A673 (cell line): Measurements from ENCODE around the gene ZMIZ2. TPM values are rescaled to one million over a fixed set of nuclear protein-coding genes. Genes with fewer than 3 reads are reported as not detected.

Experiments
- BruUV-seq: library from RNA; stranded (reverse); fragments of 400-500 nt; replicated peaks from 2 replicates; lab custom pipeline; 2021; lab: Mats Ljungman, UMichigan
- CTCF ChIA-PET: fragments of 300-600 bp; sonication (Branson Sonifier 250); formaldehyde crosslinking; loops from one replicate; lab custom pipeline; 2022; ENCODE audit warnings: antibody characterized with exemption; lab: Charles Lee
- POLR2A ChIA-PET: fragments of 300-600 bp; sonication (Branson Sonifier 250); formaldehyde crosslinking; loops from one replicate; lab custom pipeline; 2022; ENCODE audit warnings: antibody characterized with exemption; ENCODE audit not compliant: low non-redundant PET; lab: Charles Lee
- DNase-seq: peaks from one replicate; pipeline ENCODE4 v3.0.0-alpha.2; 2015; ENCODE audit warnings: low spot score
- H3K27ac ChIP-seq: fragments of 200-600 bp; sonication (generic); 2 replicates; pipeline ENCODE4 v1.5.1; 2016; ENCODE audit warnings: mixed run types, low read depth, mild to moderate bottlenecking, mixed read lengths, antibody characterized with exemption, low read length; ENCODE audit not compliant: poor library complexity, severe bottlenecking
- H3K27me3 ChIP-seq: fragments of 200-600 bp; sonication (generic); replicated peaks from 2 replicates; pipeline ENCODE4 v1.6.1; 2017; ENCODE audit warnings: mixed run types, low read depth, mild to moderate bottlenecking, mixed read lengths, antibody characterized with exemption, low read length; ENCODE audit not compliant: insufficient read depth, poor library complexity
- H3K36me3 ChIP-seq: fragments of 200-600 bp; sonication (generic); 2 replicates; pipeline ENCODE4 v1.6.1; 2016; ENCODE audit warnings: mixed run types, mild to moderate bottlenecking, mixed read lengths, antibody characterized with exemption, low read length; ENCODE audit not compliant: insufficient read depth, poor library complexity, severe bottlenecking
- H3K4me1 ChIP-seq: fragments of 200-600 bp; sonication (generic); 2 replicates; pipeline ENCODE4 v1.6.1; 2017; ENCODE audit warnings: mixed run types, mild to moderate bottlenecking, mixed read lengths, antibody characterized with exemption, low read length; ENCODE audit not compliant: insufficient read depth, poor library complexity, severe bottlenecking
- H3K4me3 ChIP-seq: fragments of 200-600 bp; sonication (generic); 2 replicates; pipeline ENCODE4 v1.5.1; 2016; ENCODE audit warnings: low read depth, mixed run types, mild to moderate bottlenecking, mixed read lengths, low read length; ENCODE audit not compliant: poor library complexity, severe bottlenecking
- H3K9me3 ChIP-seq: fragments of 200-600 bp; sonication (generic); 2 replicates; pipeline ENCODE4 v1.6.1; 2016; ENCODE audit warnings: mixed run types, low read depth, mild to moderate bottlenecking, mixed read lengths, antibody characterized with exemption, low read length; ENCODE audit not compliant: poor library complexity, severe bottlenecking
- EZH2 ChIP-seq: fragments of 200-600 bp; sonication (generic); IDR thresholded peaks from 2 replicates; pipeline ENCODE4 v1.6.1; 2017; ENCODE audit warnings: borderline replicate concordance, low read depth, mild to moderate bottlenecking, mixed read lengths, antibody characterized with exemption, low read length; ENCODE audit not compliant: poor library complexity, severe bottlenecking
- intact Hi-C: fragments of 100-400 bp; cut with micrococcal nuclease; formaldehyde crosslinking; loops from one replicate; pipeline ENCODE4 v1.10.0; 2022; ENCODE audit not compliant: unreplicated experiment
- total RNA-seq: library from RNA; stranded (reverse); gene quantifications from 2 replicates; pipeline ENCODE4 v1.2.3, GENCODE V29; 2021
- TF ChIP-seq, protein P1 (sequence below): fragments of 300-800, 200-600 bp; sonication (generic); conservative IDR thresholded peaks from 2 replicates; pipeline ENCODE4 v1.5.1; 2017; ENCODE audit warnings: low read depth, mild to moderate bottlenecking, antibody characterized with exemption, low read length, moderate library complexity, mixed read lengths

ZMIZ2 gene
- total RNA-seq, 1 experiment from 2014 or later = 114 TPM

DNA sequence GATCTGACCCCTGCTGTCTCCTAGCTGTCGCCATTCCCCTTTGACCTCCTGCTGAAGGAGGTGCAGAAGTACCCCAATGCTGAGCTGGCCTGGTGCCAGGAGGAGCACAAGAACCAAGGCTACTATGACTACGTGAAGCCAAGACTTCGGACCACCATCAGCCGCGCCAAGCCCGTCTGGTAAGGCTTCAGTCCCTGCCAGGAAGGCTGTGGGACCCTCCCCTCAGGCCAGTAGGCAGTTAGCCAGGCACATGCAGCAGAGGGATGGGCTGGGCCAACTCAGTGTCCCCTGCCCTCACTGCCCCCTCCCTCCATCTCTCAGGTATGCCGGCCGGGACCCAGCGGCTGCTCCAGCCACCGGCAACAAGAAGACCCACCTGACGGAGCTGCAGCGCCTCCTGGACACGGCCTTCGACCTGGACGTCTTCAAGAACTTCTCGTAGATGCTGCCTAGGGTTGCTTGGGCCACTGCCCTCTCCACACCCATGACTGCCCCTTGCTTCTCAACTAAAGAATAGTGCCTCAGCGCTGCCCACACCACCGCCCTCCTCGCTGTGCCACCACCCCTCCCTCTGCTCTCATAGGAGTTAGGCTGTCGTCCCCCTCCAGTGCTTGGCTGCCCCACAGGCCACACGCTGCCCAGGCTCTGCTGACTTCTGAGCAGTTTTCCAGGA is 41.0 kb upstream of the ZMIZ2 start:
- no peak overlapping the region for H3K4me3 ChIP-seq
- no peaks in the 10 kb centered on the region for H3K27me3 ChIP-seq
- DNase-seq = no peak
- no peaks in the 10 kb centered on the region for H3K9me3 ChIP-seq
- intact Hi-C loops = no loop called here
- ChIA-PET POLR2A (no interaction called here), CTCF (no interaction called here)
- TF ChIP-seq, protein P1, sequence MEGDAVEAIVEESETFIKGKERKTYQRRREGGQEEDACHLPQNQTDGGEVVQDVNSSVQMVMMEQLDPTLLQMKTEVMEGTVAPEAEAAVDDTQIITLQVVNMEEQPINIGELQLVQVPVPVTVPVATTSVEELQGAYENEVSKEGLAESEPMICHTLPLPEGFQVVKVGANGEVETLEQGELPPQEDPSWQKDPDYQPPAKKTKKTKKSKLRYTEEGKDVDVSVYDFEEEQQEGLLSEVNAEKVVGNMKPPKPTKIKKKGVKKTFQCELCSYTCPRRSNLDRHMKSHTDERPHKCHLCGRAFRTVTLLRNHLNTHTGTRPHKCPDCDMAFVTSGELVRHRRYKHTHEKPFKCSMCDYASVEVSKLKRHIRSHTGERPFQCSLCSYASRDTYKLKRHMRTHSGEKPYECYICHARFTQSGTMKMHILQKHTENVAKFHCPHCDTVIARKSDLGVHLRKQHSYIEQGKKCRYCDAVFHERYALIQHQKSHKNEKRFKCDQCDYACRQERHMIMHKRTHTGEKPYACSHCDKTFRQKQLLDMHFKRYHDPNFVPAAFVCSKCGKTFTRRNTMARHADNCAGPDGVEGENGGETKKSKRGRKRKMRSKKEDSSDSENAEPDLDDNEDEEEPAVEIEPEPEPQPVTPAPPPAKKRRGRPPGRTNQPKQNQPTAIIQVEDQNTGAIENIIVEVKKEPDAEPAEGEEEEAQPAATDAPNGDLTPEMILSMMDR = no peak
- TF ChIP-seq EZH2 = no peak
- no peak overlapping the region for H3K27ac ChIP-seq
- BruUV-seq = no TSS peak
- peaks cover 25% of the 10 kb centered on the region for H3K36me3 ChIP-seq
- no peaks in the 10 kb centered on the region for H3K4me1 ChIP-seq

DNA sequence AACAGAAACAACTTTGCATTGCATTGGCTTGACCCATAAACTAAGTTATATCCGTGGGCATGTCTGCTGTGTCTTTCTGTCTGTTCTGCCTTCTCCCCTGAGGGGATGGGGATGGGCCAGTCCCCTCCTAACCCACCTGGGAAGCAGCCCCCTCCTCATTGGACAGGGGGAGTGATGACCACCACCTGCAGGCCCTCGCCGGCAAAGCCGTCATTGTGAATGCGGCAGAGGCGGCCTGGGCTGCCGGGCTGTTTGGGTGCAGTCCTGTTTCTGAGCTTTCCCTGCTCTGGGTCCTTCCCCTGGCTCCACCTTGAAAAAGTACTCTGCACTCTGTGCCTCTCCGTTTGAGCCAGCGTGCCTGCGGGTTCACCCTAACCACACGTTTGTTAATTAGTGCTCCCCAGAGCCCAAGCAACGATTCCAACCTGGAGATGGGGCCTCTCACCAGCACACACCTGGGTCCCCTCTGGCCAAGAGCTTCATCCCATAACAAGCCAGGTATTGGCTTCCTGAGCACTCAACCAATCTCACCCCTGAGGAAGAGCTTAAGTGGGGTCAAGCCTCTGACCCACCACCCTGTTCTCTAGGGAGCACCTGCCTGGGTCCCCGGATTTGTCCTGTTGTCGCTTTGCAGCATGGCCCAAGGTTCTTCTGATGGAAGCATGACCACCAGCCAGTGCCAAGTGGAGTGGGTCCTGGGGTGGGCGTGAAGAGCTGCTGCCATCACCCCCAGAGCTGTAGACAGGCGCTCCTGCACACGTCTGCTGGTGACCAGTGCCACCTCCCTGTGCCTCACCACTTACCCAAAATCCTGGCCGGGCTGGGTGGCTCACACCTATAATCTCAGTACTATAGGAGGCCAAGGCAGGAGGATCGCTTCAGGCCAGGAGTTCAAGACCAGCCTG is 39.4 kb upstream of the ZMIZ2 start:
- no peak for TF ChIP-seq EZH2
- ChIA-PET CTCF (no interaction called here), POLR2A (no interaction called here)

DNA sequence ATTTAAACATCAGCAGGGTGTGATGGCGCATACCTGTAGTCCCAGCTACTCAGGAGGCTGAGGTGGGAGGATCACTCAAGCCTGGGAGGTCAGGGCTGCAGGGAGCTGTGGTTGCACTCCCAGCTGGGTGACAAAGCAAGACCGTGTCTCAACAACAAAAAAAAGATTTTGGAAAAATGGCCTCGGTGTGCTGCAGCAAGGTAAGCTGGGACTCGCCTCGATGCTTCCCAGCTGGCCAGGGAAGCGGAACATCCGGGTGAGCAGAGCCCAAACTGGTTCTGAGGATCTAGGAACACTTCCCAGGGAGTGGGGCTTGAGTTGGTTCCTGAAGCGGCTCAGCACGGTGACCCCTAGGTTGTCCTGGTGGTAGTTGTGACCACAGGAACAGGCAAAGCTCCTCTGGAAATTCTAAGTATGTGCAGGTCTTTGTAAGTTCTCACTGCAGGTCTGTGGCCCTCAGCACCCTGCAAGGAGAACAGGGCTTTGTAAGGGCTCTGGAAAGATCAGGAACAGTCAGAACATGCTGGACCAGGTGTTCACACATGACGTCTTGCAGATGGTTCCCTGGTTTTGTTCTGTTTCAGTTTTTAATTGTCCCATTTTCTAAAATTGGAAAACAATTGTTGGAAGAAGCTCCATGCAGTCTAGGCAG is 38.6 kb upstream of the ZMIZ2 start:
- Histone ChIP-seq H3K27me3 (no peaks in the 10 kb centered on the region), H3K4me1 (no peaks in the 10 kb centered on the region), H3K9me3 (no peaks in the 10 kb centered on the region), H3K36me3 (peaks cover 20% of the 10 kb centered on the region), H3K27ac (no peak overlapping the region), H3K4me3 (no peak overlapping the region)
- ChIA-PET POLR2A (no interaction called here), CTCF (no interaction called here)
- BruUV-seq = no TSS peak
- TF ChIP-seq, protein P1 = no peak
- TF ChIP-seq EZH2 = no peak
- intact Hi-C loops = no loop called here
- no peak for DNase-seq

More for the DNA sequence above, 39.4 kb upstream of the ZMIZ2 start:
- no peak overlapping the region for H3K4me3 ChIP-seq
- H3K27me3 ChIP-seq = no peaks in the 10 kb centered on the region
- intact Hi-C loops = no loop called here
- no peak overlapping the region for H3K27ac ChIP-seq
- H3K9me3 ChIP-seq = no peaks in the 10 kb centered on the region
- DNase-seq = no peak
- peaks cover 20% of the 10 kb centered on the region for H3K36me3 ChIP-seq
- H3K4me1 ChIP-seq = no peaks in the 10 kb centered on the region
- no TSS peak for BruUV-seq
